KOPT-K1 (cell line): ENCODE results near the gene MGAT4D.

Experiments
- H3K27ac ChIP-seq: fragments of 200-600 bp; sonication (generic); 2 replicates; pipeline ENCODE4 v1.5.1; 2016; ENCODE audit warnings: antibody characterized with exemption, mild to moderate bottlenecking, low read depth, low read length; ENCODE audit not compliant: poor library complexity, severe bottlenecking
- H3K36me3 ChIP-seq: fragments of 200-600 bp; sonication (generic); 2 replicates; pipeline ENCODE4 v1.5.1; 2017; ENCODE audit warnings: antibody characterized with exemption, mild to moderate bottlenecking, low read length, moderate library complexity; ENCODE audit not compliant: insufficient read depth
- H3K9me3 ChIP-seq: fragments of 200-600 bp; sonication (generic); 2 replicates; pipeline ENCODE4 v1.5.1; 2017; ENCODE audit warnings: antibody characterized with exemption, low read length, mild to moderate bottlenecking; ENCODE audit not compliant: insufficient read depth, poor library complexity, severe bottlenecking

The MGAT4D gene

DNA sequence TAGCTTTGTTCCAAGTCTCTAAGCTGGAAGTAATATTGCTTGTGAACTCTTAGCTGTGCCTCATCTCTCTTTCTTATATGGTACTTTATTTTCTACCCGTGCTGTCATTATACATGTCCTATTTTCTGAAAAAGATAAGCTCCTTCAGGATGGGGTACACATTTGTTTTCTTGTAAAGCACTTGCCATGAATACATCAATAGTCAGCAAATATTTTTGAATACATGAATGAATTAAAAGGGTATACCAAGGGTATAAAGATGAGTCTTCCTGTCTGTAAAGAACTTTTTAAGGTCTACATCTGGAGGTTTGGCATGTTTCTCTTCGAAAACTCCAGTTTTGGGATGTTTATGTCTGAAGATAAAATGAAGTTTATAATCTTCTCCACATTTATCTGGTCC lies 98.0 kb downstream of the MGAT4D start:
- no peaks in the 10 kb centered on the region for H3K9me3 ChIP-seq
- H3K27ac ChIP-seq: no peak overlapping the region
- H3K36me3 ChIP-seq: no peaks in the 10 kb centered on the region

DNA sequence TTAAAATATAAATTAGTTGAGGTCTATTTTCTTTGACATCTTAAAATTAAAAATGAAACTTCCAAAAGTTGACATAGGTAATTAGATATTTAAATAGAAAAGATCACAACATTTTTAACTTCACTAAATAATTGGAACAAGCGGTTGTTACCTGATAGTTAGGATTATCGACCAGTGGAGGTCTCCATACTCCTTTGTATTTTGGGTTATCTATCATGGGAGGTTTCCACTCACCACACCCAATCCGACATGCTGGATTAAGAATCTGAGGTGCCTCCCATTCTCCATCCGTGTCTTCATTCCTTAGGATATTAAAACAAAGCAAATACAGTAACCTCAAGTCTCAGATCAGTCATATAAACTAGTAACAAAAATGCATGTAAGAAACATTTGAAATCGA lies 102.4 kb downstream of the MGAT4D start:
- Histone ChIP-seq H3K36me3 (no peaks in the 10 kb centered on the region; the same call in 1 of the 2 replicates), H3K27ac (no peak overlapping the region), H3K9me3 (no peaks in the 10 kb centered on the region)
